Hepatocyte (in vitro differentiated cells): ENCODE data around the gene EIF4ENIF1. TPM values are rescaled to one million over a fixed set of nuclear protein-coding genes. Genes with fewer than 3 reads are reported as not detected.
A peak's percentile ranks its signal among the peaks of the same experiment; 100 is the strongest.

ENCODE experiments used
- DNase-seq: peaks from one replicate; pipeline ENCODE4 v3.0.0-alpha.2; 2016; ENCODE audit warnings: low spot score
- H2AFZ ChIP-seq: fragments of 200-600 bp; sonication (generic); 2 replicates; pipeline ENCODE4 v1.6.0; 2016; ENCODE audit warnings: antibody characterized with exemption, mild to moderate bottlenecking
- H3K27ac ChIP-seq: fragments of 200-600 bp; sonication (generic); 2 replicates; pipeline ENCODE4 v1.5.1; 2016; ENCODE audit warnings: mild to moderate bottlenecking
- H3K27me3 ChIP-seq: fragments of 200-600 bp; sonication (generic); 2 replicates; pipeline ENCODE4 v1.6.1; 2016
- H3K36me3 ChIP-seq: fragments of 200-600 bp; sonication (generic); replicated peaks from 2 replicates; pipeline ENCODE4 v1.5.1; 2016; ENCODE audit warnings: low read depth; ENCODE audit not compliant: insufficient read depth
- H3K4me1 ChIP-seq: fragments of 200-600 bp; sonication (generic); 2 replicates; pipeline ENCODE4 v1.5.1; 2016; ENCODE audit warnings: mild to moderate bottlenecking, moderate library complexity; ENCODE audit not compliant: insufficient read depth
- H3K4me2 ChIP-seq: fragments of 200-600 bp; sonication (generic); 2 replicates; pipeline ENCODE4 v1.6.0; 2016
- H3K4me3 ChIP-seq: fragments of 200-600 bp; sonication (generic); 2 replicates; pipeline ENCODE4 v1.5.1; 2016; ENCODE audit warnings: mild to moderate bottlenecking
- H3K79me2 ChIP-seq: fragments of 200-600 bp; sonication (generic); 2 replicates; pipeline ENCODE4 v1.6.0; 2017; ENCODE audit warnings: mild to moderate bottlenecking
- H3K9me2 ChIP-seq: fragments of 200-600 bp; sonication (generic); replicated peaks from 2 replicates; pipeline ENCODE4 v1.6.0; 2017; ENCODE audit warnings: mild to moderate bottlenecking; ENCODE audit not compliant: insufficient read depth
- H3K9me3 ChIP-seq: fragments of 200-600 bp; sonication (generic); 2 replicates; pipeline ENCODE4 v1.5.1; 2016; ENCODE audit warnings: low read depth, mild to moderate bottlenecking
- H4K20me1 ChIP-seq: fragments of 200-600 bp; sonication (generic); 2 replicates; pipeline ENCODE4 v1.6.0; 2016; ENCODE audit warnings: mild to moderate bottlenecking; ENCODE audit not compliant: insufficient read depth, poor library complexity, severe bottlenecking
- EZH2 ChIP-seq: fragments of 200-600 bp; sonication (generic); IDR thresholded peaks from 2 replicates; pipeline ENCODE4 v1.6.1; 2016; ENCODE audit warnings: antibody characterized with exemption, mild to moderate bottlenecking, borderline replicate concordance
- EZH2phosphoT487 ChIP-seq: fragments of 200-600 bp; sonication (generic); IDR thresholded peaks from one replicate; pipeline ENCODE4 v1.6.1; 2018; ENCODE audit warnings: antibody characterized with exemption, mild to moderate bottlenecking, low read depth, moderate library complexity; ENCODE audit not compliant: unreplicated experiment, severe bottlenecking
- WGBS: methylation state at CpG from one replicate; pipeline ENCODE4 v1.1.6; 2016; ENCODE audit warnings: low lambda C conversion rate; ENCODE audit errors: missing lambda C conversion rate; 5-methylcytosine and 5-hydroxymethylcytosine counted together
- polyA plus RNA-seq: library from polyadenylated mRNA; unstranded; fragments of >200 nt; fragmentation: Nextera tagmentation; extraction: Ambion mirVana; gene quantifications from 2 replicates; pipeline ENCODE4 v1.2.1, GENCODE V29; 2016
- total RNA-seq: library from RNA; depleted of rRNA; stranded (reverse); fragments of >200 nt; gene quantifications from 2 replicates; pipeline ENCODE4 v1.2.3, GENCODE V29; 2014
- TF ChIP-seq, protein P1 (sequence below): fragments of 200-600 bp; sonication (generic); IDR thresholded peaks from 2 replicates; pipeline ENCODE4 v1.5.1; 2016; ENCODE audit warnings: antibody characterized with exemption, mild to moderate bottlenecking; ENCODE audit not compliant: poor library complexity

EIF4ENIF1 gene
- total and polyA plus RNA-seq, 2 experiments from 2014 or later = 9.2 to 13.3 TPM

DNA sequence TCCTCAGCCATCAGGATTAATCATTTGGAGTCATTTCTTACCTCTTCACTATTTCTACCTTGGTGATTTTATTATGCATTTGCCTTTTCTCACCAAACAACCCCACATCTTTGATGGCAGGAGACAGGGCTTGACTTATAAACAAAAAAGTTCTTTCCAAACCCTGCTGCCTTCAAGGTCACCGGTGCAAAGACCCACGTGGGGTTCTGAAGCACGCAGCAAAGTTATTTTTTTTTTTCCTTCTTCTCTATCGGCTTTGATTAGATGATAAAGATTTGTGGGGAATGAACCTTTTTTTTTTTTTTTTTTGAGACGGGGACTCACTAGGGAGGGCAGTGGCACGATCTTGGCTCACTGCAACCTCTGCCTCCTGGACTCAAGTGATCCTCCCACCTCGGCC, 46.1 kb downstream of the EIF4ENIF1 start:
- TF ChIP-seq EZH2phosphoT487 (no peak), EZH2 (no peak)
- TF ChIP-seq, protein P1, sequence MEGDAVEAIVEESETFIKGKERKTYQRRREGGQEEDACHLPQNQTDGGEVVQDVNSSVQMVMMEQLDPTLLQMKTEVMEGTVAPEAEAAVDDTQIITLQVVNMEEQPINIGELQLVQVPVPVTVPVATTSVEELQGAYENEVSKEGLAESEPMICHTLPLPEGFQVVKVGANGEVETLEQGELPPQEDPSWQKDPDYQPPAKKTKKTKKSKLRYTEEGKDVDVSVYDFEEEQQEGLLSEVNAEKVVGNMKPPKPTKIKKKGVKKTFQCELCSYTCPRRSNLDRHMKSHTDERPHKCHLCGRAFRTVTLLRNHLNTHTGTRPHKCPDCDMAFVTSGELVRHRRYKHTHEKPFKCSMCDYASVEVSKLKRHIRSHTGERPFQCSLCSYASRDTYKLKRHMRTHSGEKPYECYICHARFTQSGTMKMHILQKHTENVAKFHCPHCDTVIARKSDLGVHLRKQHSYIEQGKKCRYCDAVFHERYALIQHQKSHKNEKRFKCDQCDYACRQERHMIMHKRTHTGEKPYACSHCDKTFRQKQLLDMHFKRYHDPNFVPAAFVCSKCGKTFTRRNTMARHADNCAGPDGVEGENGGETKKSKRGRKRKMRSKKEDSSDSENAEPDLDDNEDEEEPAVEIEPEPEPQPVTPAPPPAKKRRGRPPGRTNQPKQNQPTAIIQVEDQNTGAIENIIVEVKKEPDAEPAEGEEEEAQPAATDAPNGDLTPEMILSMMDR = no peak
- Histone ChIP-seq H3K27me3 (no peaks in the 10 kb centered on the region), H4K20me1 (no peaks in the 10 kb centered on the region), H3K27ac (peak overlapping the region; percentile 24), H3K9me3 (no peaks in the 10 kb centered on the region), H3K9me2 (no peaks in the 10 kb centered on the region), H3K4me3 (no peak overlapping the region), H3K79me2 (no peaks in the 10 kb centered on the region), H3K36me3 (no peaks in the 10 kb centered on the region), H3K4me1 (peaks cover 3% of the 10 kb centered on the region), H2AFZ (no peak overlapping the region), H3K4me2 (no peak overlapping the region)
- 82% methylated on average over 7 of the region's 7 CpGs for WGBS
- DNase-seq = no peak

DNA sequence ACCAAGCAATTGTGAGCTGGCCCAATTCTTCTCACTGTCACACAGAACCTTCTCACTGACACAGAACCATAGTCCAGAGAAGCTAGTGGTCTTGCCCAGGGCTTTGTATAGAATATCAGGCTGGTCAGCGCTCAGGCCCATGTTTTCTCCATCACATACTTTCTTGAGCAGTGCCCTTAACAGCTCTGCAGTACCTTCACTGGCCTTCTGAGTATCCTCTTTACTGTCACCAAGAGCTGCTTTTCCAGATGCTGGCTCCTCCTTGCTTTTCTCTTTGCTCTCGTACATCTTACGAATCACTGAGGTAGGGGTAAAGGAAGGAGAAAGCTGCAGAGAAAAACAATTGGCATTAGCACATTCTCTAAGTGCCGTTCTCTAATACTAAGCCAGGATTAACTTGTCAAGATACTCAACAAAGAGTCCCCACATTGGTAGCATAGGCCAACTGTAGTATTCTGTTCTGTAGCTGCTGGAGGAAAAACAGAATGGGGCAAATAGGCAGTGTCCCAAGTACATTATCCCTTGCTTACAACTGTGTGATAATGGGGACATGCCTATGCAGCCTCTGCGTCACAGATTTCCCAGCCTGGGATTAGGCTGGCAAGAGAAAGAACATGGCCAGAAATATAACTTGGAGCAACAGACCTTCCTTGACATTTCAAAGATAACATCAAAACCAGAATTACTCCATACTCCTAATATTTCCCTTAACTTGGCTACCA, 46.7 kb downstream of the EIF4ENIF1 start:
- peaks cover 3% of the 10 kb centered on the region for H3K4me1 ChIP-seq
- 83% methylated on average over 5 of the region's 5 CpGs for WGBS
- H3K79me2 ChIP-seq = no peaks in the 10 kb centered on the region
- no peaks in the 10 kb centered on the region for H3K9me3 ChIP-seq
- no peak for DNase-seq
- TF ChIP-seq EZH2 (no peak), EZH2phosphoT487 (no peak)
- TF ChIP-seq, protein P1 = no peak
- H3K4me3 ChIP-seq = no peak overlapping the region
- H3K4me2 ChIP-seq = no peak overlapping the region
- no peaks in the 10 kb centered on the region for H4K20me1 ChIP-seq
- H3K27ac ChIP-seq = peak overlapping the region; percentile 48
- no peak overlapping the region for H2AFZ ChIP-seq
- no peaks in the 10 kb centered on the region for H3K27me3 ChIP-seq
- no peaks in the 10 kb centered on the region for H3K9me2 ChIP-seq
- H3K36me3 ChIP-seq = no peaks in the 10 kb centered on the region

DNA sequence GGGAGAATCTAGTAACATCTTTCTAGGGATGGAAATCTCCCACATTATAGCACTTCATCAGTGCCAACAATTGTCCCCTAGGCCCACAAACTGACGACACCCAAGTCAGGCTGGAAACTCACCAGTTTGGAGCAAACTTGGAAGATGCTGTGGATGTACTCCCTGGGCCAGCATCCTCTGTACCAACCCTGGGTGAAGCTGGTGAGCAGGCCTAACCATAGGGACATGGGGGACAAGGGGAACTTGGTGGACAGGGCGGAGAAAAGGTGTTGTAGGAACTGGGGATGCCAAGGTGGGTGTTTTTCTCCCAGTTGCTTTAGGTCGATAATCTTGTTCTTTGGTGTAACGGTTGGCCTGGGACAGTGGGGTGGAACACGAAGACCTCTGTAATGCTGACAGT, 48.0 kb downstream of the EIF4ENIF1 start:
- Histone ChIP-seq H4K20me1 (no peaks in the 10 kb centered on the region), H3K9me3 (no peaks in the 10 kb centered on the region), H3K27ac (no peak overlapping the region), H3K36me3 (no peaks in the 10 kb centered on the region), H3K9me2 (no peaks in the 10 kb centered on the region), H2AFZ (no peak overlapping the region), H3K4me1 (peaks cover 3% of the 10 kb centered on the region), H3K27me3 (no peaks in the 10 kb centered on the region), H3K4me2 (no peak overlapping the region), H3K79me2 (no peaks in the 10 kb centered on the region), H3K4me3 (no peak overlapping the region)
- TF ChIP-seq EZH2phosphoT487 (no peak), EZH2 (no peak)
- TF ChIP-seq, protein P1 = no peak
- DNase-seq = no peak
- WGBS = 100% methylated on average over 5 of the region's 5 CpGs
